GM12873 (cell line): Measurements from ENCODE around the gene GYG1.

Experiments used
- TF ChIP-seq, protein P1 (sequence below): IDR thresholded peaks from 2 replicates; pipeline ENCODE4 v1.5.1; 2012; ENCODE audit warnings: low read depth, mild to moderate bottlenecking, moderate library complexity, low read length, control low read depth; ENCODE audit not compliant: insufficient read depth; ENCODE audit errors: missing control alignments

The GYG1 gene

DNA sequence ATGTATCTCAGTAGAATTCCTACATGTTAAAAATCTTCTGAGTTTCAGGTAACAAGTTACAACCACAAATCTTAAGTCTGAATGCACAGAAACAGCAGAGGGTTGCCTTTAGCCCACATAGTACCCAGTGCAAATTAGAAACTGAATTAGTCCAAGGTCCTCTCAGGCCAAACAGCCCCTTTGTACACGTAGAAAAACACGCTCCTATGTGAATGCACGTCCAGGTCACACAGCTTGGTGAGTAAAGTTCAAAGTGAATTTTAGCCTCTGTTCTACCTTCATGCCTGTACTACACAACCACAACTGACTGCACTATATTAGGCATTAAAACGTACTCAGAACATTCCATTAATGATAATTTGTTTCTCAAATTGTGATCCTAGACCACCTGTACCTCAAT lies 46.3 kb downstream of the GYG1 start:
- TF ChIP-seq, protein P1, sequence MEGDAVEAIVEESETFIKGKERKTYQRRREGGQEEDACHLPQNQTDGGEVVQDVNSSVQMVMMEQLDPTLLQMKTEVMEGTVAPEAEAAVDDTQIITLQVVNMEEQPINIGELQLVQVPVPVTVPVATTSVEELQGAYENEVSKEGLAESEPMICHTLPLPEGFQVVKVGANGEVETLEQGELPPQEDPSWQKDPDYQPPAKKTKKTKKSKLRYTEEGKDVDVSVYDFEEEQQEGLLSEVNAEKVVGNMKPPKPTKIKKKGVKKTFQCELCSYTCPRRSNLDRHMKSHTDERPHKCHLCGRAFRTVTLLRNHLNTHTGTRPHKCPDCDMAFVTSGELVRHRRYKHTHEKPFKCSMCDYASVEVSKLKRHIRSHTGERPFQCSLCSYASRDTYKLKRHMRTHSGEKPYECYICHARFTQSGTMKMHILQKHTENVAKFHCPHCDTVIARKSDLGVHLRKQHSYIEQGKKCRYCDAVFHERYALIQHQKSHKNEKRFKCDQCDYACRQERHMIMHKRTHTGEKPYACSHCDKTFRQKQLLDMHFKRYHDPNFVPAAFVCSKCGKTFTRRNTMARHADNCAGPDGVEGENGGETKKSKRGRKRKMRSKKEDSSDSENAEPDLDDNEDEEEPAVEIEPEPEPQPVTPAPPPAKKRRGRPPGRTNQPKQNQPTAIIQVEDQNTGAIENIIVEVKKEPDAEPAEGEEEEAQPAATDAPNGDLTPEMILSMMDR = no peak

DNA sequence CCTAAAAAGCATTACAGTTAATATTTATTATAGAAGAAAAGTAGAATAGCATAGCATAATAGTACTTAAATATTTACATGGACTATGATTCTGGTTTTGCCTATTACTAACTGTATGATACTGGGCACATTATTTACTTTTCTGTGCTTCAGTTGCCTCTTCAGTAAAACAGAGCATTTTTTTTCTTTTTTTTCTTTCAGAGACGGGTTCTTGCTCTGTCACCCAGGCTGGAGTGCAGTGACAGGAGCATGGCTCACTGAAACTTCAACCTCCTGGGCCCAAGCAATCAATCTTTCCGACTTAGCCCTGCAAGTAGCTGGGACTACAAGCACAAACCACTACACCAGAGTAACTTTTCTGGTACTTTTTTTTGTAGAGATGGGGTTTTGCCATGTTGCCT lies 47.0 kb downstream of the GYG1 start:
- TF ChIP-seq, protein P1 = no peak

DNA sequence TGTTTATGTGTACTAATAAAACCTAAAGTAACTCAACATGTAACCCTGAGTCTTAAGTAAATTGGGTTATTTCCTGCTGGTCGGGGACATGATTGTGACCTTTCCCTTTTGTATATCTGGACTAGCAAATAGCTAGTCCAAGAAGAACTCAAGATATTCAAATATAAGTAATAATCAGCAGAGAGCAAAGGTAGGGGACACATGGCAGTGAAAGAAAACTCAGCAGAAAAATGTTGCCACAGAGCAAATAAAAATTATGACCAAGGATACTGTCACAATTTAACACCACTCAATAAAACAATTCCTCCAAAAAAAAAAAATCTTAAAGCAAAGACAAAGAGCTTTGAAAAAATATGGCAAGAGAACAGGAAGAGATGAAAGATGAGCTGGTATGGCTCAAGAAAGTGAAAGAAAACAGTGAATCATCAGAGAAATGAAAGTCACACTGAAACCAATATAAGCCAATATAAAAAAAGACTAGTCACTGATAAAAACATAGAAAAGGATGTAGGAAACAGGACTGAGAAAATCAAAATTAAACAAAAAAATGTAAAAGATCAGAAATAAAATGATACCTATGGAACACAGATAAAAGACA lies 51.5 kb downstream of the GYG1 start:
- TF ChIP-seq, protein P1 = no peak

DNA sequence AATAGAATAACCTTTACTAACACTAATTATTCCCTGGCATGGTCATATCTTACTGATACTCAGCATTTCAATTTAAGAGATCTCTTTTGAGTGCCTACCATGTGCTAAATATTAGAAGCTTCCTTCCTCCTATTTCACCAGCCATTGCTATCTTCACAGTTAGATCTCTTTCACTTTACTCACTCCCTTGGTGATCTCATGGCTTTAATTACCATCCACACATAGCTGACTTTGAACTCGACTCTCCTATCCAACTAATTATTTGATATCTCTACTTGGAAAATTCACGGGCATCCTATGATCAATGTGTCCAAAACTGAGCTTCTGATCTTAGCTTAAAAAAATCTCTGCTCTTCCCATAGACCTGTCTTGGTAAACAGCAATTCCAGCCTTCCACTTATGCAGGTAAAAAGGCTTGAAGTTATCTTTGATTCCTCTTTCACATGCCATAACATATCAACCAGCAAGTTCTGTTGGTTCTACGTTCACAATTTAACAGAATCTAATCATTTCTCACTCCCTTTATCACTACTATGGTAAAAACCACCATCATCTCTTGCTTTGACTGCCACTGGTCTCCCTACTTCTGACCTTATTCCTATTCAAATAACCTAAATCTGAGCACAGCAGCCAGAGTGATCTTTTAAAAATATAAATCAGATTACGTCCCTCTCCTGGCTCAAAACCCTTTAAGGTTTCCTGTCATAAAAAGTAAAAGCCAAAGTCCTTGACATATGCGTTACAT lies 53.2 kb downstream of the GYG1 start:
- TF ChIP-seq, protein P1 = no peak

DNA sequence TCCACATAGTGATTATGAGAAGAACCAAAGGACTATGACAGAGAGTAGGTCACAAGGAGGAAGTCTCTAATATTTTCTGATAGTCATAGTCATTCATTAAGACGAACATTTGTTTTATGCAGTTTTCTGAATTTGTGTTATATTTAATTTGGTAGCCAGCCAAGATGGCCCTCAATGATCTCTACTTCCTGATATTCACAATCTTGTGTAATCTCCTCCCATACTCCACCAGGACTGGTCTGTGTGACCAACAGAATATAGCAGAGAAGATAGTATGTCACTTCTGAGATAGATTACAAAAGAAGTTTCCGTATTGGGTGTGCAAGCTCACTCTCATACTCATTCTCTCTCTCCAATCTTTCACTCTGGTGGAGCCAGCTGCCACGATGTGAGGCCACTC lies 64.2 kb downstream of the GYG1 start:
- TF ChIP-seq, protein P1 = no peak

DNA sequence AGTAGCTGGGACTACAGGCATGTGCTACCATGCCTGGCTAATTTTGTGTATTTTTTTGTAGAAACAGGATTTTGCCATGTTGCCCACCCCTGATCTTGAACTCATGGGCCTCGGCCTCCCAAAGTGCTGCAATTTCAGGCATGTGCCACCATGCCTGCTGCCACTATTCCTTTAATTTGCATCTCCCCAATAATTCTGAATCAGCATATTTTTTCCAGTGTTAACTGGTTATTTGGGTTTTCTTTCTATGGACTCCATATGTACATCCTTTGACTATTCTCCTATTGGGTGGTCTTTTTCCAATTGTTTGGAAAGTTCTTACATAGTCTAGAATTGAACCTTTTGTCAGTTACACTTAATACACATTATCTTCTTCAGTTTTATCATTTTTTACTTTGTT lies 66.9 kb downstream of the GYG1 start:
- TF ChIP-seq, protein P1 = no peak

DNA sequence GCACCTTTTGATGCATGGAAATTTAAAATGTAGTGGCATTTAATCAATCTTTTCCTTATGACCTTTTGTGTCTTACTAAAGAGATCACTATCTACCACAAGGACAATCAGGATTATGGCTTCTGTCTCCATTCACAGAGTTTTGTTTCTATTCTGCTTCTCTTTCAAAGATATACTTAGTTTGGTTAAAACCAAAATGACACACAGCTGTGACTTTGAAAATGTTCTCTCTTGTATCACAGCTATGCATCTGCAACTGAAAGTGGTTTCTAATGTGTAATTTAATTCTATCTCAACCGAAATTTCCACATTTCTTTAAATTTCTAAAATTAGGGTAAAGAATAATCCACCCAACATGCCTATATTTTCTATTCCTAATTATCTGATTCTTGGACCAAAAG lies 67.3 kb downstream of the GYG1 start:
- TF ChIP-seq, protein P1 = no peak
